ENCODE results near the gene SATL1.

The SATL1 gene

DNA sequence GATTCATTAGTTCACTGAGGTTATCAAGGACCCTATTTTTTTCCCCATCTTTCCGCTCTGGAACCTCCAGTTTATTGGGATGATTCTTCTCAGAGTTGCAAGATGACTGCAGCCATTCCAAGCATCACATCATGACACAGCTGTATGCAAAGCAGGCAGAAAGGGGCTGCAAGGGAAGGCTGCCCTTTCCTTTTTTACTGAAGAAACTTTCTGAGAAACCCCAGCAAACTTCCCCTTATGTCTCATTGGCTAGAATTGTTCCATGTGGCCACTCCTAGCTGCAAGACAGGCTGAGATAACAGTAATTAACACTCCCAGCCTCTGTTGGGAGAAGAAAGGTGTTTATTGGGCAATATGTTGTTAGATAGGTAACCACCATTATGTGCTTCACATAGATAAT lies 102.6 kb downstream of the SATL1 start:
- TF ChIP-seq CTCF (IDR thresholded peaks at IDR 0.05; ENCODE audit: low read depth, low read length, missing control alignments): no peak
- DNase-seq (ENCODE audit: extremely low read depth, low read depth): no peak
- H3K4me3 ChIP-seq (replicated peaks; ENCODE audit: low read depth, low read length): no peak overlapping the region

- no peak for TF ChIP-seq CTCF (IDR thresholded peaks at IDR 0.05; ENCODE audit: low read depth, low read length, missing control alignments)
- H3K4me3 ChIP-seq (replicated peaks; ENCODE audit: low read depth, low read length): no peak overlapping the region
- no peak for DNase-seq (ENCODE audit: extremely low read depth, low read depth)
Measured at GRCh38 chrX:85139422-85139821, 104.2 kb downstream of the SATL1 start.

- no peak overlapping the region for H3K4me3 ChIP-seq (replicated peaks; ENCODE audit: low read depth, low read length)
- no peak for DNase-seq (ENCODE audit: extremely low read depth, low read depth)
- no peak for TF ChIP-seq CTCF (IDR thresholded peaks at IDR 0.05; ENCODE audit: low read depth, low read length, missing control alignments)
Measured at GRCh38 chrX:85136409-85136808, 107.2 kb downstream of the SATL1 start.

GRCh38 chrX:85115252-85115651 lies 128.3 kb downstream of the SATL1 start:
- no peak overlapping the region for H3K4me3 ChIP-seq (replicated peaks; ENCODE audit: low read depth, low read length)
- TF ChIP-seq CTCF (IDR thresholded peaks at IDR 0.05; ENCODE audit: low read depth, low read length, missing control alignments): no peak
- no peak for DNase-seq (ENCODE audit: extremely low read depth, low read depth)

DNA sequence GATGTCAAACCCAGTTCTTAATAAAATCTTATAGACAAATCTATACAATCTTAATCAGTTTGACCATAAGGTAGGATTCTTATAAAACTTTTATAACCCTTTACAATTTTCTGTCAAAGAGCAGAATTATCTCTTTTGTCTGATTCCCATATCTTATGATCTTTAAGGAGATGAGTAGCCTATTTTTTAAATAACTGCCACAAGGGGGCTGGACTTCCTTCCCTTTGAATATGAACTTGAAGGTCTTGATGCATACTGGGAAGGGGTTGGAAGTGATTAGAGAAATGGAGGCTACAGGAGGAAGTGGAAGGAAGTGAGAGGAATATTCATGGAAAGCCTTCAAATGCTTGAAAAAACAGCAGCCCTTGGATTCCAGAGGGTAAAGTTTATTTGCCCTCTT lies 128.8 kb downstream of the SATL1 start:
- TF ChIP-seq CTCF (IDR thresholded peaks at IDR 0.05; ENCODE audit: low read depth, low read length, missing control alignments): no peak
- H3K4me3 ChIP-seq (replicated peaks; ENCODE audit: low read depth, low read length): no peak overlapping the region
- DNase-seq (ENCODE audit: extremely low read depth, low read depth): no peak

DNA sequence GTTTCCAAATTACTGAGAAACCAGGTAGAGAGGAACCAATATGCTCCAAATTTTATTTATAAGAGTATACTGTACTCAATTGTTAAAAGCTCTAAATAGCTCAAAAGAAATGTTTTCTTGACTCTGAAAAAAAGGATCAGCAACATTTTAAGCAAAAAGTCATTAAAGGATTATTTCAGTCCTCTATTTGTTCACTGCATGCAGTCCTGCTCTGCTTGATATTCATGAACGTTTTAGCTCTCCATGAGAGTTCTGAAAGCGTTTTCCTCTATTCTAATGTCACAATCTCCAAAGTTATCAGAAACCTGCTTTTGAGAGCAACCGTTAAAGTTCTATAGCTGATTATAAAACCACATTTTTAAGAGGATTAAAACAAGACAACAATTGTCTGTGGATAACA lies 129.4 kb downstream of the SATL1 start:
- TF ChIP-seq CTCF (IDR thresholded peaks at IDR 0.05; ENCODE audit: low read depth, low read length, missing control alignments): no peak

DNA sequence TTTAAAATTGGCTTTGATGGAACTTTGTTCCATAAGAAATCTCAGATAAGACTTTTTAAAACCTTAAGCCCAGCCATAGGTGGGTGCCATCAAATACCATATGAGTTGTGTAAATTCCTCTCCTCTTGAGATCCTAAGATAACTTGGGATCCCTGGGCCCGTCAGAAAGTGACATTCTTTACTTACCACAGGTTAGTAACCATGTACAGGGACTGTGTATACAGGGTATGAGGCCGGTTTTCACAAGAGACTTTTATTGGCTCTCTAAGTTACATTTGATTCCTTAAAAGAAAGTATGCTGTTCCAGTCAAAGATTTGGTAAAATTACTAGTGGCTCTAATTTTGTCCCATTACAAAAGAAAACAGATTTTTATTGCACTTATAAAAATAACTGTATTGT lies 129.8 kb downstream of the SATL1 start:
- H3K4me3 ChIP-seq (replicated peaks; ENCODE audit: low read depth, low read length): no peak overlapping the region
- no peak for TF ChIP-seq CTCF (IDR thresholded peaks at IDR 0.05; ENCODE audit: low read depth, low read length, missing control alignments)
- DNase-seq (ENCODE audit: extremely low read depth, low read depth): no peak

More for the DNA sequence above, 129.4 kb downstream of the SATL1 start:
- DNase-seq (ENCODE audit: extremely low read depth, low read depth): no peak
- no peak overlapping the region for H3K4me3 ChIP-seq (replicated peaks; ENCODE audit: low read depth, low read length)
